GM12878 (cell line): ENCODE measurements around the gene DPEP1.

Source experiments
- ATF3 ChIP-seq: IDR thresholded peaks from 2 replicates; pipeline ENCODE4 v1.6.1; 2011; ENCODE audit warnings: low read depth, mild to moderate bottlenecking, low read length, moderate library complexity, borderline replicate concordance; ENCODE audit errors: extremely low read depth
- CBX3 ChIP-seq: fragments of 200-600 bp; sonication (generic); IDR thresholded peaks from 2 replicates; pipeline ENCODE4 v1.6.1; 2016; ENCODE audit warnings: low read depth, borderline replicate concordance
- CTCF ChIP-seq, 3 experiments: IDR thresholded peaks in 2 of 3; conservative IDR thresholded peaks in 1 of 3; 2 replicates each; pipeline ENCODE4 v1.5.1; 2011; ENCODE audit warnings: low read depth in 3 of 3, low read length in 3 of 3, mild to moderate bottlenecking in 3 of 3, control low read depth in 2 of 3, moderate library complexity in 2 of 3, inconsistent platforms in 1 of 3, mixed read lengths in 1 of 3; ENCODE audit not compliant: control insufficient read depth in 2 of 3, insufficient read depth in 1 of 3; ENCODE audit errors: extremely low read depth in 1 of 3
- DPF2 ChIP-seq: fragments of 450-650 bp; IDR thresholded peaks from 2 replicates; pipeline ENCODE4 v1.6.1; 2017; ENCODE audit warnings: mild to moderate bottlenecking
- FOXM1 ChIP-seq: IDR thresholded peaks from 2 replicates; pipeline ENCODE4 v1.6.1; 2012; ENCODE audit warnings: low read depth, mild to moderate bottlenecking, inconsistent platforms, low read length, moderate library complexity
- GABPA ChIP-seq: IDR thresholded peaks from 2 replicates; pipeline ENCODE4 v1.6.1; 2014; ENCODE audit warnings: antibody characterized with exemption, low read depth, mild to moderate bottlenecking, inconsistent platforms
- RAD21 ChIP-seq: IDR thresholded peaks from 2 replicates; pipeline ENCODE4 v1.6.1; 2011; ENCODE audit warnings: mild to moderate bottlenecking, low read depth, low read length, moderate library complexity; ENCODE audit not compliant: insufficient read depth
- REST ChIP-seq: IDR thresholded peaks from 2 replicates; pipeline ENCODE4 v1.6.1; 2012; ENCODE audit warnings: mild to moderate bottlenecking, low read depth, low read length
- SIN3A ChIP-seq: IDR thresholded peaks from 2 replicates; pipeline ENCODE4 v1.6.1; 2012; ENCODE audit warnings: low read depth, low read length, improper control_type of control experiment
- STAT1 ChIP-seq: fragments of 450-650 bp; conservative IDR thresholded peaks from 2 replicates; pipeline ENCODE4 v1.6.1; 2014; ENCODE audit warnings: antibody characterized with exemption, mild to moderate bottlenecking
- TCF7 ChIP-seq: IDR thresholded peaks from 2 replicates; pipeline ENCODE4 v1.6.1; 2014; ENCODE audit warnings: antibody characterized with exemption, borderline replicate concordance

GRCh38 chr16:89678258-89678657 is 64.8 kb downstream of the DPEP1 start:
- TF ChIP-seq STAT1 (no peak), FOXM1 (no peak), RAD21 (no peak), TCF7 (no peak), CTCF (IDR thresholded peaks at IDR 0.05 in 2 of 3, conservative IDR thresholded peaks at IDR 0.05 in 1 of 3; ENCODE audit: control insufficient read depth in 2 of 3, extremely low read depth in 1 of 3, insufficient read depth in 1 of 3, low read depth in 3 of 3, low read length in 3 of 3) (no peak), CBX3 (no peak), DPF2 (no peak), GABPA (no peak), SIN3A (no peak), REST (no peak), ATF3 (no peak)
